Endothelial cell (in vitro differentiated cells): Measurements from ENCODE around the gene APBB1IP. TPM values are rescaled to one million over a fixed set of nuclear protein-coding genes. Genes with fewer than 3 reads are reported as not detected.
"Not testable (repeated sequence)": the region's sequence is repeated elsewhere in the genome, so short reads cannot be mapped to it uniquely, and the experiment has no call there.

Source experiments
- DNase-seq: peaks from one replicate; pipeline ENCODE4 v3.0.0; 2021; ENCODE audit warnings: low spot score
- H3K27ac Mint-ChIP-seq: one replicate; pipeline ENCODE4 v1.8.0; 2021; ENCODE audit warnings: mixed read lengths, inconsistent platforms; ENCODE audit not compliant: unreplicated experiment
- H3K27me3 Mint-ChIP-seq: one replicate; pipeline ENCODE4 v1.8.0; 2021; ENCODE audit warnings: mild to moderate bottlenecking, moderate library complexity, mixed read lengths, inconsistent platforms; ENCODE audit not compliant: unreplicated experiment
- H3K36me3 Mint-ChIP-seq: one replicate; pipeline ENCODE4 v1.8.0; 2021; ENCODE audit warnings: mild to moderate bottlenecking, low read depth, mixed read lengths, inconsistent platforms; ENCODE audit not compliant: unreplicated experiment
- H3K4me1 Mint-ChIP-seq: one replicate; pipeline ENCODE4 v1.8.0; 2021; ENCODE audit warnings: mild to moderate bottlenecking, mixed read lengths, inconsistent platforms; ENCODE audit not compliant: unreplicated experiment
- H3K4me3 Mint-ChIP-seq: one replicate; pipeline ENCODE4 v1.8.0; 2021; ENCODE audit warnings: mild to moderate bottlenecking, mixed read lengths, inconsistent platforms; ENCODE audit not compliant: unreplicated experiment
- H3K9me3 Mint-ChIP-seq: one replicate; pipeline ENCODE4 v1.8.0; 2021; ENCODE audit warnings: mixed read lengths, inconsistent platforms; ENCODE audit not compliant: unreplicated experiment
- total RNA-seq: library from RNA; stranded (reverse); fragmentation: NEBNext Ultra II Directional; extraction: Animal tissue kit (Norgen Biotek cat#: 25700); gene quantifications from one replicate; pipeline ENCODE4 v1.2.1, GENCODE V29; 2021; ENCODE audit not compliant: unreplicated experiment
- TF ChIP-seq, protein P1 (sequence below): fragments of 200-600 bp; sonication (generic); IDR thresholded peaks from one replicate; pipeline ENCODE4 v1.5.0; 2021; ENCODE audit warnings: antibody characterized with exemption; ENCODE audit not compliant: unreplicated experiment

APBB1IP gene
- total RNA-seq, 1 donor from 2014 or later, result not detected

GRCh38 chr10:26467639-26468038, 29.5 kb downstream of the APBB1IP start:
- DNase-seq, result no peak
- Mint-ChIP-seq H3K36me3 (no peaks in the 10 kb centered on the region), H3K4me3 (no peak overlapping the region), H3K4me1 (no peaks in the 10 kb centered on the region), H3K27me3 (no peaks in the 10 kb centered on the region), H3K27ac (no peak overlapping the region), H3K9me3 (no peaks in the 10 kb centered on the region)
- TF ChIP-seq, protein P1, sequence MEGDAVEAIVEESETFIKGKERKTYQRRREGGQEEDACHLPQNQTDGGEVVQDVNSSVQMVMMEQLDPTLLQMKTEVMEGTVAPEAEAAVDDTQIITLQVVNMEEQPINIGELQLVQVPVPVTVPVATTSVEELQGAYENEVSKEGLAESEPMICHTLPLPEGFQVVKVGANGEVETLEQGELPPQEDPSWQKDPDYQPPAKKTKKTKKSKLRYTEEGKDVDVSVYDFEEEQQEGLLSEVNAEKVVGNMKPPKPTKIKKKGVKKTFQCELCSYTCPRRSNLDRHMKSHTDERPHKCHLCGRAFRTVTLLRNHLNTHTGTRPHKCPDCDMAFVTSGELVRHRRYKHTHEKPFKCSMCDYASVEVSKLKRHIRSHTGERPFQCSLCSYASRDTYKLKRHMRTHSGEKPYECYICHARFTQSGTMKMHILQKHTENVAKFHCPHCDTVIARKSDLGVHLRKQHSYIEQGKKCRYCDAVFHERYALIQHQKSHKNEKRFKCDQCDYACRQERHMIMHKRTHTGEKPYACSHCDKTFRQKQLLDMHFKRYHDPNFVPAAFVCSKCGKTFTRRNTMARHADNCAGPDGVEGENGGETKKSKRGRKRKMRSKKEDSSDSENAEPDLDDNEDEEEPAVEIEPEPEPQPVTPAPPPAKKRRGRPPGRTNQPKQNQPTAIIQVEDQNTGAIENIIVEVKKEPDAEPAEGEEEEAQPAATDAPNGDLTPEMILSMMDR, result no peak

GRCh38 chr10:26468291-26468690, 30.1 kb downstream of the APBB1IP start:
- H3K4me1 Mint-ChIP-seq, result no peaks in the 10 kb centered on the region
- no peak overlapping the region for H3K4me3 Mint-ChIP-seq
- TF ChIP-seq, protein P1, result no peak
- no peaks in the 10 kb centered on the region for H3K9me3 Mint-ChIP-seq
- H3K36me3 Mint-ChIP-seq, result no peaks in the 10 kb centered on the region
- no peak for DNase-seq
- no peaks in the 10 kb centered on the region for H3K27me3 Mint-ChIP-seq
- no peak overlapping the region for H3K27ac Mint-ChIP-seq

DNA sequence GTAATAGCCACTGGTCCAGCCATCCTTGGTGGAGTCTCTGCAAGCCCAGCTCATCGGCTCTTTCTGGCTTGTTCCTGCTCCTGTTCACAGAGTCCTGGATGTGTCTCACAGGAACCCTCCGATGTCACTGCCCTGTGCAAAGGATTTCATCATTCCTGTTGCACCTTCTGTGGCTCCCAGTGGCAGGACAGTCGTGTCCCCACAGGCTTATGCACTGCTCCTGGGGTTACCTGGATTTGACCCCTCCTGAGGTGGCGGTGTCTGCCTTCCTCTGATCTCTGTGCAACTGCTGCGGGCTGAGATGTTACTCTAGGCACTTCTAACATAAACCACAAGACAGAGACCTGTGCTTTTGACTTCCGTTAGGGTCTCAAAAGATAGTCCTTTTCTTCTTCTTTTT, 30.6 kb downstream of the APBB1IP start:
- Mint-ChIP-seq H3K4me3 (no peak overlapping the region), H3K4me1 (no peaks in the 10 kb centered on the region), H3K9me3 (no peaks in the 10 kb centered on the region), H3K27me3 (no peaks in the 10 kb centered on the region), H3K36me3 (no peaks in the 10 kb centered on the region), H3K27ac (no peak overlapping the region)
- DNase-seq, result no peak
- TF ChIP-seq, protein P1, result no peak

- no peak for DNase-seq
- H3K9me3 Mint-ChIP-seq, result no peaks in the 10 kb centered on the region
- H3K27me3 Mint-ChIP-seq, result no peaks in the 10 kb centered on the region
- no peak overlapping the region for H3K4me3 Mint-ChIP-seq
- no peaks in the 10 kb centered on the region for H3K36me3 Mint-ChIP-seq
- TF ChIP-seq, protein P1, result no peak
- no peak overlapping the region for H3K27ac Mint-ChIP-seq
- H3K4me1 Mint-ChIP-seq, result no peaks in the 10 kb centered on the region
Measured at GRCh38 chr10:26472492-26472778, 34.3 kb downstream of the APBB1IP start.

GRCh38 chr10:26474026-26474425, 35.9 kb downstream of the APBB1IP start:
- Mint-ChIP-seq H3K36me3 (no peaks in the 10 kb centered on the region), H3K9me3 (no peaks in the 10 kb centered on the region), H3K27ac (no peak overlapping the region), H3K27me3 (no peaks in the 10 kb centered on the region), H3K4me1 (no peaks in the 10 kb centered on the region), H3K4me3 (no peak overlapping the region)
- TF ChIP-seq, protein P1, result no peak
- no peak for DNase-seq

DNA sequence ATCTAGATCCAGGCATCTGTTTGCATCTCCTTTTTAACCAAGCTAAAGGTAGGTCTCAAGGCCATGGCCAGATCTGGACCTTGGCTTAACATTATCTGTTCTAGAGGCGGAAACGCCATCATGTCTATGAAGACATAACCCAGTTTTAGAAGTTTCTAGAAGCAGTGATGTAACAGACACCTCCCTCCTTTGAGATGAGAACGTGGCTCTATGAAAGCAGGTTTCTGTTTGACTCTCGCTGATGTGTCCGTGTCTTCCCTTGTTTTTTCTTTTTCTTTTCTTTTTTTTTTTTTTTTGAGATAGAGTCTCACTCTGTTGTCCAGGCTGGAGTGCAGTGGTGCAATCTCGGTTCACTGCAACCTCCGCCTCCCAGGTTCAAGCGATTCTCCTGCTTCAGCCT, 36.7 kb downstream of the APBB1IP start:
- not testable (repeated sequence) for H3K4me3 Mint-ChIP-seq, DNase-seq, H3K9me3 Mint-ChIP-seq, H3K4me1 Mint-ChIP-seq, H3K27me3 Mint-ChIP-seq, H3K36me3 Mint-ChIP-seq, H3K27ac Mint-ChIP-seq
